ENCODE data around the gene PRORP. TPM values are rescaled to one million over a fixed set of nuclear protein-coding genes. Genes with fewer than 3 reads are reported as not detected.

PRORP gene
- total and polyA plus RNA-seq, 2 experiments from 2014 or later, result 23.2 to 32.7 TPM

- no peak for DNase-seq
- Histone ChIP-seq H4K20me1 (ENCODE audit: insufficient read depth) (no peaks in the 10 kb centered on the region), H3K4me2 (ENCODE audit: unreplicated experiment) (no peak overlapping the region), H3K9me3 (ENCODE audit: low read depth) (no peaks in the 10 kb centered on the region), H3K9me2 (ENCODE audit: insufficient read depth) (no peaks in the 10 kb centered on the region), H3F3A (ENCODE audit: insufficient read depth) (no peaks in the 10 kb centered on the region), H3K9ac (no peak overlapping the region), H3K36me3 (ENCODE audit: low read depth) (peaks cover 39% of the 10 kb centered on the region; the same call in 1 of the 2 replicates), H3K4me3 (no peak overlapping the region), H2AFZ (no peak overlapping the region), H3K27ac (no peak overlapping the region), H3K4me1 (ENCODE audit: insufficient read depth) (0 out of 2 replicates have a peak, but pooled peaks cover 8% of the 10 kb centered on the region), H3K79me2 (ENCODE audit: insufficient read depth) (peaks cover 42% of the 10 kb centered on the region), H3K27me3 (replicated peaks; ENCODE audit: insufficient read depth) (no peaks in the 10 kb centered on the region)
- in situ Hi-C loops (cut with MboI), result no loop called here
- no peak for TF ChIP-seq EZH2 (IDR thresholded peaks at IDR 0.05; ENCODE audit: insufficient read depth, poor library complexity, severe bottlenecking)
- no peak for TF ChIP-seq EZH2phosphoT487 (IDR thresholded peaks at IDR 0.05; ENCODE audit: insufficient read depth, low read depth)
- WGBS, 2 experiments (ENCODE audit: low coverage in 1 of 2, low lambda C conversion rate in 2 of 2, missing lambda C conversion rate in 2 of 2), result 99 to 100% methylated on average over 2 of the region's 2 CpGs
These were observed 9.7 kb upstream of the PRORP start for GRCh38 chr14:35112641-35113040.

GRCh38 chr14:35113308-35113950 is 8.9 kb upstream of the PRORP start:
- in situ Hi-C loops (cut with MboI), result no loop called here
- no peaks in the 10 kb centered on the region for H3K9me3 ChIP-seq (ENCODE audit: low read depth)
- no peaks in the 10 kb centered on the region for H4K20me1 ChIP-seq (ENCODE audit: insufficient read depth)
- H3K36me3 ChIP-seq (ENCODE audit: low read depth), result peaks cover 36% of the 10 kb centered on the region; the same call in 1 of the 2 replicates
- WGBS, 2 experiments (ENCODE audit: low coverage in 1 of 2, low lambda C conversion rate in 2 of 2, missing lambda C conversion rate in 2 of 2), result 97% methylated on average over 4 of the region's 4 CpGs
- no peak overlapping the region for H3K4me3 ChIP-seq
- no peak overlapping the region for H3K27ac ChIP-seq
- 0 out of 2 replicates have a peak, but pooled peaks cover 8% of the 10 kb centered on the region for H3K4me1 ChIP-seq (ENCODE audit: insufficient read depth)
- no peak overlapping the region for H3K4me2 ChIP-seq (ENCODE audit: unreplicated experiment)
- no peak for DNase-seq
- no peak overlapping the region for H2AFZ ChIP-seq
- H3K9ac ChIP-seq, result no peak overlapping the region
- no peaks in the 10 kb centered on the region for H3F3A ChIP-seq (ENCODE audit: insufficient read depth)
- no peak for TF ChIP-seq EZH2phosphoT487 (IDR thresholded peaks at IDR 0.05; ENCODE audit: insufficient read depth, low read depth)
- TF ChIP-seq EZH2 (IDR thresholded peaks at IDR 0.05; ENCODE audit: insufficient read depth, poor library complexity, severe bottlenecking), result no peak
- H3K27me3 ChIP-seq (replicated peaks; ENCODE audit: insufficient read depth), result no peaks in the 10 kb centered on the region
- peaks cover 48% of the 10 kb centered on the region for H3K79me2 ChIP-seq (ENCODE audit: insufficient read depth)
- H3K9me2 ChIP-seq (ENCODE audit: insufficient read depth), result no peaks in the 10 kb centered on the region

- H2AFZ ChIP-seq, result no peak overlapping the region
- no peak overlapping the region for H3K4me3 ChIP-seq
- H3K9me2 ChIP-seq (ENCODE audit: insufficient read depth), result no peaks in the 10 kb centered on the region
- in situ Hi-C loops (cut with MboI), result no loop called here
- no peak overlapping the region for H3K9ac ChIP-seq
- peak; percentile 20 for DNase-seq
- no peaks in the 10 kb centered on the region for H3K9me3 ChIP-seq (ENCODE audit: low read depth)
- peaks cover 53% of the 10 kb centered on the region for H3K79me2 ChIP-seq (ENCODE audit: insufficient read depth)
- no peaks in the 10 kb centered on the region for H3K27me3 ChIP-seq (replicated peaks; ENCODE audit: insufficient read depth)
- H3K4me2 ChIP-seq (ENCODE audit: unreplicated experiment), result no peak overlapping the region
- H3K27ac ChIP-seq, result no peak overlapping the region
- 0 out of 2 replicates have a peak, but pooled peaks cover 8% of the 10 kb centered on the region for H3K4me1 ChIP-seq (ENCODE audit: insufficient read depth)
- WGBS, 2 experiments (ENCODE audit: low coverage in 1 of 2, low lambda C conversion rate in 2 of 2, missing lambda C conversion rate in 2 of 2), result 93 to 97% methylated on average over 2 of the region's 2 CpGs
- H3F3A ChIP-seq (ENCODE audit: insufficient read depth), result no peaks in the 10 kb centered on the region
- no peaks in the 10 kb centered on the region for H4K20me1 ChIP-seq (ENCODE audit: insufficient read depth)
- H3K36me3 ChIP-seq (ENCODE audit: low read depth), result peaks cover 36% of the 10 kb centered on the region; the same call in 1 of the 2 replicates
- TF ChIP-seq EZH2phosphoT487 (IDR thresholded peaks at IDR 0.05; ENCODE audit: insufficient read depth, low read depth) (no peak), EZH2 (IDR thresholded peaks at IDR 0.05; ENCODE audit: insufficient read depth, poor library complexity, severe bottlenecking) (no peak)
These were observed 8.3 kb upstream of the PRORP start for GRCh38 chr14:35114036-35114435.

DNA sequence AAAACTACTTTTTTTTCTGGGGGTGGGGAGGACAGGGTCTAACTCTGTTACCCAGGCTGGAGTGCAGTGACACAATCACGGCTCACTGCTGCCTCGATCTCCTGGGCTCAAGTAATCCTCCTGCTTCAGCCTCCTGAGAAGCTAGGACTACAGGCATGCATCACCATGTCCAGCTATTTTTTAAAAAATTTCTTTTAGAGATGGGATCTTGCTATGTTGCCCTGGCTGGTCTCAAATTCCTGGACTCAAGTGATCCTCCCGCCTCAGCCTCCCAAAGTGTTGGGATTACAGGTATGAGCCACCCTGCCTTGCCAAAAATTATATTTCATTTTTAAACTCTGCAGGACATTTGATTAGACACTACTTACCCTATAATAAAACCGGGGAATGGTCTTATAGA is 6.1 kb upstream of the PRORP start:
- H3K4me2 ChIP-seq (ENCODE audit: unreplicated experiment), result no peak overlapping the region
- peaks cover 72% of the 10 kb centered on the region for H3K79me2 ChIP-seq (ENCODE audit: insufficient read depth)
- no peaks in the 10 kb centered on the region for H3K9me3 ChIP-seq (ENCODE audit: low read depth)
- H4K20me1 ChIP-seq (ENCODE audit: insufficient read depth), result no peaks in the 10 kb centered on the region
- DNase-seq, result no peak
- 96 to 97% methylated on average over 4 of the region's 4 CpGs for WGBS, 2 experiments (ENCODE audit: low coverage in 1 of 2, low lambda C conversion rate in 2 of 2, missing lambda C conversion rate in 2 of 2)
- H3K9me2 ChIP-seq (ENCODE audit: insufficient read depth), result no peaks in the 10 kb centered on the region
- no peaks in the 10 kb centered on the region for H3K27me3 ChIP-seq (replicated peaks; ENCODE audit: insufficient read depth)
- H3K36me3 ChIP-seq (ENCODE audit: low read depth), result peaks cover 24% of the 10 kb centered on the region; the same call in 1 of the 2 replicates
- H3K4me3 ChIP-seq, result no peak overlapping the region
- H3K9ac ChIP-seq, result no peak overlapping the region
- no peak overlapping the region for H3K27ac ChIP-seq
- H3K4me1 ChIP-seq (ENCODE audit: insufficient read depth), result 0 out of 2 replicates have a peak, but pooled peaks cover 8% of the 10 kb centered on the region
- TF ChIP-seq EZH2phosphoT487 (IDR thresholded peaks at IDR 0.05; ENCODE audit: insufficient read depth, low read depth) (no peak), EZH2 (IDR thresholded peaks at IDR 0.05; ENCODE audit: insufficient read depth, poor library complexity, severe bottlenecking) (no peak)
- in situ Hi-C loops (cut with MboI), result no loop called here
- no peak overlapping the region for H2AFZ ChIP-seq
- H3F3A ChIP-seq (ENCODE audit: insufficient read depth), result 0 out of 2 replicates have a peak, but pooled peaks cover 2% of the 10 kb centered on the region
